Lower lobe of right lung (tissue), 2 donors: ENCODE data around the gene CXCL16. TPM values are rescaled to one million over a fixed set of nuclear protein-coding genes. Genes with fewer than 3 reads are reported as not detected.
A peak's percentile ranks its signal among the peaks of the same experiment; 100 is the strongest.

ENCODE experiments used
- ATAC-seq, 2 donors: fragments of 200-7000 bp; cut with Tn5 transposase; one replicate each; pipeline ENCODE4 v1.9.1; 2020 to 2022; ENCODE audit warnings: mild to moderate bottlenecking in 2 of 2, moderate library complexity in 2 of 2
- DNase-seq: peaks from one replicate; pipeline ENCODE4 v3.0.0-alpha.2; 2020
- H3K27ac ChIP-seq: fragments of 200-600 bp; one replicate; pipeline ENCODE4 v1.8.0; 2022
- H3K27me3 ChIP-seq: fragments of 200-600 bp; one replicate; pipeline ENCODE4 v1.8.0; 2022; ENCODE audit warnings: low read depth
- H3K36me3 ChIP-seq: fragments of 200-600 bp; one replicate; pipeline ENCODE4 v1.8.0; 2022; ENCODE audit warnings: mild to moderate bottlenecking
- H3K4me1 ChIP-seq: fragments of 200-600 bp; one replicate; pipeline ENCODE4 v1.8.0; 2022
- H3K4me3 ChIP-seq: fragments of 200-600 bp; one replicate; pipeline ENCODE4 v1.8.0; 2022; ENCODE audit warnings: mild to moderate bottlenecking
- H3K9me3 ChIP-seq: fragments of 200-600 bp; one replicate; pipeline ENCODE4 v1.8.0; 2022
- intact Hi-C: fragments of 100-400 bp; cut with DNase I; formaldehyde crosslinking; loops from one replicate; pipeline ENCODE4 v1.11.0; 2022
- total RNA-seq: library from RNA; stranded (reverse); fragmentation: NEBNext Ultra II Directional; extraction: Animal tissue kit (Norgen Biotek cat#: 25700); gene quantifications from one replicate; pipeline ENCODE4 v1.2.1, GENCODE V29; 2021
- TF ChIP-seq, protein P1 (sequence below): fragments of 200-600 bp; IDR thresholded peaks from one replicate; pipeline ENCODE4 v1.8.0; 2022; ENCODE audit warnings: antibody characterized with exemption, mild to moderate bottlenecking
- donor health status: DM: no; HTN: yes; CAD: no; lungs with severe emphysema.

The CXCL16 gene
- total RNA-seq, 1 donor from 2014 or later: 249 TPM

DNA sequence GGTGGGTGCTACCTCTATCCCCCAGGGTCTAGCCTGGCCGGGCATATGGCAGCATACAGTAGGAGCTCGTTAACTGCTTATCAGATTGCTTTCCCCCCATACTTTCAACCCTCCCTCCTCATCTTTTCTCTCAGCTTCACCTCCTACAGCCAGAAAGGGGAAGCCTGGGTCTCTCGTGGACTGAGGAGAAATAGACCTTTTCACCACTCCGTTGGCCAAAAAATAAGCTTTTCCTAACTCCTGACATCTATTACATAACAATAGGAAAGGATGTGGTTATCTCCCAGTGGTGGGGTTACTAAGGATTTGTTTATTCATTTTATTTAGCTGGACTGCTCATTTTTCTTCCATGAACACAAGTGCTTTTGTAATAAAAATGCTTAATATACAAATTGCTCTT, 9.0 kb upstream of the CXCL16 start:
- Histone ChIP-seq H3K4me3 (no peak overlapping the region), H3K4me1 (peaks cover 6% of the 10 kb centered on the region), H3K36me3 (no peaks in the 10 kb centered on the region), H3K9me3 (no peaks in the 10 kb centered on the region), H3K27me3 (peaks cover 7% of the 10 kb centered on the region), H3K27ac (no peak overlapping the region)
- peak; percentile 15 for DNase-seq
- intact Hi-C loops: no loop called here
- ATAC-seq: peak; percentile 21 to 39
- TF ChIP-seq, protein P1, sequence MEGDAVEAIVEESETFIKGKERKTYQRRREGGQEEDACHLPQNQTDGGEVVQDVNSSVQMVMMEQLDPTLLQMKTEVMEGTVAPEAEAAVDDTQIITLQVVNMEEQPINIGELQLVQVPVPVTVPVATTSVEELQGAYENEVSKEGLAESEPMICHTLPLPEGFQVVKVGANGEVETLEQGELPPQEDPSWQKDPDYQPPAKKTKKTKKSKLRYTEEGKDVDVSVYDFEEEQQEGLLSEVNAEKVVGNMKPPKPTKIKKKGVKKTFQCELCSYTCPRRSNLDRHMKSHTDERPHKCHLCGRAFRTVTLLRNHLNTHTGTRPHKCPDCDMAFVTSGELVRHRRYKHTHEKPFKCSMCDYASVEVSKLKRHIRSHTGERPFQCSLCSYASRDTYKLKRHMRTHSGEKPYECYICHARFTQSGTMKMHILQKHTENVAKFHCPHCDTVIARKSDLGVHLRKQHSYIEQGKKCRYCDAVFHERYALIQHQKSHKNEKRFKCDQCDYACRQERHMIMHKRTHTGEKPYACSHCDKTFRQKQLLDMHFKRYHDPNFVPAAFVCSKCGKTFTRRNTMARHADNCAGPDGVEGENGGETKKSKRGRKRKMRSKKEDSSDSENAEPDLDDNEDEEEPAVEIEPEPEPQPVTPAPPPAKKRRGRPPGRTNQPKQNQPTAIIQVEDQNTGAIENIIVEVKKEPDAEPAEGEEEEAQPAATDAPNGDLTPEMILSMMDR: no peak

DNA sequence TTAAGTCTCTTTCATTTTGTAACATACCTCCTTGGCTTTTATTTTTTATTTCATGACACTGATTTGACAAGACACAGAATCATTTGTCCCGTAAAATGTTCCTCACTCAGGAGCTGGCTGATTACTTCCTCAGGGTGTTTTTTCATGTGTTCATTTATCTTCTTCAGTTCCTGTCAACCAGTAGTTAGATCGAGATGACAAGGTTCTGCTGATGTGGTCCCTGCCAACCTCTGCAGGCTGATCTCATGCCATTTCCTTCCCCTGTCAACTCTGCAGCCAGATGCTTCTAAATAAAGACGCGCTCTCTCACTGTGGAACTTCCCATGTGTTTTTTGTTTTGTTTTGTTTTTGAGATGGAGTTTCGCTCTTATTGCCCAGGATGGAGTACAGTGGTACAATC, 8.1 kb upstream of the CXCL16 start:
- H3K4me3 ChIP-seq: peak overlapping the region; percentile 16

DNA sequence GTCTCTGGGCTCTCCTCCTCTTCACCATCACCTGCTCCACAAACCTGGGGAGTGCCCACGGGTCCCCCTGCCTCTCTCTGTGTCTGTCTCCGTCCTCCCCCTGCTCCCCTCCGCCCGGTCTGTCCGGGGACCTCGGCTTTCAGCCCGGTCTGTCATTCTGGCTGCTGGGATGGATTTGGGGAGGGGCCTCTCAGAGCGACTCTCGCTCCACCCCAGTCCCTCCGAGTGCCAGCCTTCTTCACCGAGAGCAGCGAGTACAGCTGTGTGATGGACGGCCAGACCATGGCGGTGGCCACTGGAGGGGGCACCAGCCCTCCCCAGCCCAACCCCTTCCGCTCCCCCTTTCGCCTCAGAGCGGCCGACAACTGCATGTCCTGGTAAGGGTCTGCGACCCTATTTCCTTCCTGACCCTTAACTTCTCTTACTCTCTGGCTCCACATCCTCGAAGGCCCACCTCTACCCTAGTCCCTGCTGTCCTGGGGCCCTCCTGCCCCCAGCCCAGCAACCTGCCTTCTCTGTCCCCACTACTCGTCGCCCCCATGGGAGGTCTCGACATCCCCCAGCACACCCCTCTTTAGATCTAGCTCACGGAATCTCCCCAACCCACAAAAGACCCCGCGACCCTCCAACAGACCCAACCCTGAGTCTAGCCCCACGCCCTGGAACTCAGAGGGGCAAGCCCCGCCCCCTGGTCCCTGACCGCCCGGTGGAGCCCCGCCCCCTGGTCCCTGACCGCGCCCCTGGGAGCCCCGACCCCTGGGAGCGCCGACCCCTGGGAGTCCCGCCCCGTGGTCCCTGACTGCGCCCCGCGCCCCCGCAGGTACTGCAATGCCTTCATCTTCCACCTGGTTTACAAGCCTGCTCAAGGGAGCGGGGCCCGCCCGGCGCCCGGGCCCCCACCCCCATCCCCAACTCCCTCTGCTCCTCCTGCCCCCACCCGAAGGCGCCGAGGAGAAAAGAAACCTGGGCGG, 5.6 kb upstream of the CXCL16 start:
- H3K36me3 ChIP-seq: no peaks in the 10 kb centered on the region
- H3K4me1 ChIP-seq: peaks cover 6% of the 10 kb centered on the region
- DNase-seq: peak; percentile 48
- peaks cover 7% of the 10 kb centered on the region for H3K27me3 ChIP-seq
- H3K27ac ChIP-seq: no peak overlapping the region
- TF ChIP-seq, protein P1: no peak
- H3K9me3 ChIP-seq: no peaks in the 10 kb centered on the region
- peak in 1 of 2 donors; percentile 4 for ATAC-seq
- intact Hi-C loops: no loop called here
- H3K4me3 ChIP-seq: no peak overlapping the region

More for the DNA sequence above, 8.1 kb upstream of the CXCL16 start:
- Histone ChIP-seq H3K4me1 (peaks cover 6% of the 10 kb centered on the region), H3K36me3 (no peaks in the 10 kb centered on the region), H3K9me3 (no peaks in the 10 kb centered on the region), H3K27ac (no peak overlapping the region), H3K27me3 (peaks cover 7% of the 10 kb centered on the region)
- TF ChIP-seq, protein P1: no peak
- intact Hi-C loops: no loop called here
- DNase-seq (peak; percentile 45), ATAC-seq (peak; percentile 71)

- Histone ChIP-seq H3K36me3 (no peaks in the 10 kb centered on the region), H3K27ac (no peak overlapping the region), H3K9me3 (no peaks in the 10 kb centered on the region), H3K4me3 (no peak overlapping the region), H3K4me1 (peaks cover 9% of the 10 kb centered on the region), H3K27me3 (peaks cover 7% of the 10 kb centered on the region)
- intact Hi-C loops: no loop called here
- DNase-seq: no peak
- TF ChIP-seq, protein P1: no peak
- ATAC-seq: no peak
Observed at GRCh38 chr17:4743898-4744297, 4.2 kb upstream of the CXCL16 start.

DNA sequence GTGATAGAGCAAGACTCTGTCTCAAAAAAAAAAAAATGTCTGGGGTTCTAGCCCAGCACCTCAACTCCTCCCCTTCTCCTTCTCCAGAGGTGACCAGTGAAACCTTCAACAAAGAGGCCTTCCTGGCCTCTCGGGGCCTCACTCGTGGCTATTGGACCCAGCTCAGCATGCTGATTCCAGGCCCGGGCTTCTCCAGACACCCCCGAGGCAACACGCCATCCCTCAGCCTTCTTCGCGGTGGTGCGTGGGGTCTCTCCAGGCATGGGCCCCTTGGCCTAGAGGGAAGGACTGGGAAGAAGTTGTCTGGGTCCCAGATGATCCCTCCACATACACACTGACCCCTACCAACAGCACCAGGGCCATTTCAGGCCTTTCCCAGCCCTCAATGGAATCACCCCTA, 3.5 kb upstream of the CXCL16 start:
- intact Hi-C loops: no loop called here
- H3K4me3 ChIP-seq: no peak overlapping the region
- H3K9me3 ChIP-seq: no peaks in the 10 kb centered on the region
- H3K27me3 ChIP-seq: peaks cover 7% of the 10 kb centered on the region
- H3K36me3 ChIP-seq: no peaks in the 10 kb centered on the region
- no peak overlapping the region for H3K27ac ChIP-seq
- peaks cover 11% of the 10 kb centered on the region for H3K4me1 ChIP-seq
- peak; percentile 21 for DNase-seq
- no peak for ATAC-seq
- TF ChIP-seq, protein P1: no peak
